HL-60 (cell line): ENCODE results near the gene EAPP.

Source experiments
- CTCF ChIP-seq: IDR thresholded peaks from one replicate; pipeline ENCODE4 v1.5.1; 2011; ENCODE audit warnings: low read length, control low read depth, inconsistent platforms; ENCODE audit not compliant: insufficient read depth
- GABPA ChIP-seq: IDR thresholded peaks from 2 replicates; pipeline ENCODE4 v1.6.1; 2012; ENCODE audit warnings: low read depth
- POLR2AphosphoS5 ChIP-seq: IDR thresholded peaks from 2 replicates; pipeline ENCODE4 v1.6.1; 2012; ENCODE audit warnings: low read depth
- TF ChIP-seq, protein P1 (sequence below): IDR thresholded peaks from 2 replicates; pipeline ENCODE4 v1.6.1; 2012; ENCODE audit warnings: low read depth; ENCODE audit not compliant: insufficient replicate concordance

- no peak for TF ChIP-seq POLR2AphosphoS5
- no peak for TF ChIP-seq CTCF
- TF ChIP-seq, protein P1, sequence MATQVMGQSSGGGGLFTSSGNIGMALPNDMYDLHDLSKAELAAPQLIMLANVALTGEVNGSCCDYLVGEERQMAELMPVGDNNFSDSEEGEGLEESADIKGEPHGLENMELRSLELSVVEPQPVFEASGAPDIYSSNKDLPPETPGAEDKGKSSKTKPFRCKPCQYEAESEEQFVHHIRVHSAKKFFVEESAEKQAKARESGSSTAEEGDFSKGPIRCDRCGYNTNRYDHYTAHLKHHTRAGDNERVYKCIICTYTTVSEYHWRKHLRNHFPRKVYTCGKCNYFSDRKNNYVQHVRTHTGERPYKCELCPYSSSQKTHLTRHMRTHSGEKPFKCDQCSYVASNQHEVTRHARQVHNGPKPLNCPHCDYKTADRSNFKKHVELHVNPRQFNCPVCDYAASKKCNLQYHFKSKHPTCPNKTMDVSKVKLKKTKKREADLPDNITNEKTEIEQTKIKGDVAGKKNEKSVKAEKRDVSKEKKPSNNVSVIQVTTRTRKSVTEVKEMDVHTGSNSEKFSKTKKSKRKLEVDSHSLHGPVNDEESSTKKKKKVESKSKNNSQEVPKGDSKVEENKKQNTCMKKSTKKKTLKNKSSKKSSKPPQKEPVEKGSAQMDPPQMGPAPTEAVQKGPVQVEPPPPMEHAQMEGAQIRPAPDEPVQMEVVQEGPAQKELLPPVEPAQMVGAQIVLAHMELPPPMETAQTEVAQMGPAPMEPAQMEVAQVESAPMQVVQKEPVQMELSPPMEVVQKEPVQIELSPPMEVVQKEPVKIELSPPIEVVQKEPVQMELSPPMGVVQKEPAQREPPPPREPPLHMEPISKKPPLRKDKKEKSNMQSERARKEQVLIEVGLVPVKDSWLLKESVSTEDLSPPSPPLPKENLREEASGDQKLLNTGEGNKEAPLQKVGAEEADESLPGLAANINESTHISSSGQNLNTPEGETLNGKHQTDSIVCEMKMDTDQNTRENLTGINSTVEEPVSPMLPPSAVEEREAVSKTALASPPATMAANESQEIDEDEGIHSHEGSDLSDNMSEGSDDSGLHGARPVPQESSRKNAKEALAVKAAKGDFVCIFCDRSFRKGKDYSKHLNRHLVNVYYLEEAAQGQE = no peak
- no peak for TF ChIP-seq GABPA
These were observed 32.0 kb downstream of the EAPP start for GRCh38 chr14:34507459-34507858.
